H7 (cell line): ENCODE results near the gene MCHR2. TPM values are rescaled to one million over a fixed set of nuclear protein-coding genes. Genes with fewer than 3 reads are reported as not detected.
"Not testable (repeated sequence)": the region's sequence is repeated elsewhere in the genome, so short reads cannot be mapped to it uniquely, and the experiment has no call there.

Experiments
- DNase-seq: peaks from one replicate; pipeline ENCODE4 v3.0.0; 2012
- H3K27me3 ChIP-seq: 2 replicates; pipeline ENCODE4 v1.6.0; 2011; ENCODE audit warnings: mild to moderate bottlenecking, low read length; ENCODE audit not compliant: control insufficient read depth, insufficient read depth
- H3K36me3 ChIP-seq: replicated peaks from 2 replicates; pipeline ENCODE4 v1.5.1; 2011; ENCODE audit warnings: low read length; ENCODE audit not compliant: control insufficient read depth, insufficient read depth
- H3K4me3 ChIP-seq: 2 replicates; pipeline ENCODE4 v1.5.1; 2011; ENCODE audit warnings: low read depth, mild to moderate bottlenecking, control low read depth, low read length, moderate library complexity; ENCODE audit not compliant: insufficient read depth
- total RNA-seq: library from RNA; depleted of rRNA; stranded (reverse); fragments of >200 nt; shearing (Covaris generic); gene quantifications from 2 replicates; pipeline ENCODE4 v1.2.3, GENCODE V29; 2014; rRNA removed

Gene MCHR2, protein sequence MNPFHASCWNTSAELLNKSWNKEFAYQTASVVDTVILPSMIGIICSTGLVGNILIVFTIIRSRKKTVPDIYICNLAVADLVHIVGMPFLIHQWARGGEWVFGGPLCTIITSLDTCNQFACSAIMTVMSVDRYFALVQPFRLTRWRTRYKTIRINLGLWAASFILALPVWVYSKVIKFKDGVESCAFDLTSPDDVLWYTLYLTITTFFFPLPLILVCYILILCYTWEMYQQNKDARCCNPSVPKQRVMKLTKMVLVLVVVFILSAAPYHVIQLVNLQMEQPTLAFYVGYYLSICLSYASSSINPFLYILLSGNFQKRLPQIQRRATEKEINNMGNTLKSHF
- total RNA-seq = not detected in 2 replicates

DNA sequence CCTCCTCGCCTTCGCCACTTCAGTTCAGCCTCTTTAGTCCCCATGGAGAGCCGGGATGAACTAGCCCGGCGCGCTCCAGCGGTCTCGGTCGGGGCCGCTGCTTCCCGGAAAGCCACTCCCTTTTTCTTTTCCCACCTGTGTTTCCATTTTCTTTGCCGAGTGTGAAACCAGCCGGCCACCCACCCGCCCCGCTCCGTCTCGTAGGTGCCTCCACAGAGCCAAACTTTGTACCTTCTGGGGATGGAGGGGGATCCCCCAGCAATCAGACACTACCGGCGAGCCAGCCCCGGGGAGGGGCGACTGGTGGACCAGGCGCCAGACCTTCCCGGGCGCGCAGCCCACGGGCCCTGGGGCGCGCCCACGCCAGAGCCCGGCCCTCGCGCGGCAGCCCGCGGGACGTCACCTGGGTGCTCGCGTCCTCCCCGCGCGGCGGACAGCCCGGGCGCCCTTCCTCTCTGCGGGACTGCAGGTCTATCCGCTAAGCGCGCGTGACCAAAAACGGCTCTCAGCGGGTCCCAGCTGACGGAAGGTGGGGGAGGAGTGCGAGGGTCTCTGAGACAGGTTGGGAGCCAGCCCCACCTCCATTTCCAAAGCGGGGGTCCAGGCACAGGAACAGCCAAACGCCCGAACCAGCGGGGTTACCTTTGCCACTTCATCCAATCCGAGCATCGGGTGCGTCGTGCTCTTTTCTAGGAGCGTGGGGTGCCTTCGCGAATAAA, at the start of gene MCHR2:
Gene MCHR2, minus strand, starts transcription at position 691 of the 719 bp plus-strand sequence. CDS start 38,076 bp downstream, outside the sequence.
- peak; percentile 72 for DNase-seq
- Histone ChIP-seq H3K4me3 (peak within 1 kb of the TSS; percentile 41), H3K27me3 (peaks cover 29% of the 10 kb centered on the region), H3K36me3 (no peaks in the 10 kb centered on the region)

DNA sequence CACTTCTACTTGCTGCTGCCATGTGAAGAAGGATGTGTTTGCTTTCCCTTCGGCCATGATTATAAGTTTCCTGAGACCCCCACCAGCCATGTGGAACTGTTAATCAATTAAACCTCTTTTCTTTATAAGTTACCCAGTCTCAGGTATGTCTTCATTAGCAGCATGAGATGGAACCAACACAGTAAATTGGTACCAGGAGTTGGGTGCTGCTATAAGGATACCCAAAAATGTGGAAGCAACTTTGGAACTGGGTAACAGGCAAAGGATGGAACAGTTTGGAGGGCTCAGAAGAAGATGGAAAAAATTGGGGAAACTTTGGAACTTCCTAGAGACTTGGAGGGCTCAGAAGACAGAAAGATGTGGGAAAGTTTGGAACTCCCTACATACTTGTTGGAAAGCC, 44.5 kb upstream of the MCHR2 start:
- not testable (repeated sequence) for DNase-seq

DNA sequence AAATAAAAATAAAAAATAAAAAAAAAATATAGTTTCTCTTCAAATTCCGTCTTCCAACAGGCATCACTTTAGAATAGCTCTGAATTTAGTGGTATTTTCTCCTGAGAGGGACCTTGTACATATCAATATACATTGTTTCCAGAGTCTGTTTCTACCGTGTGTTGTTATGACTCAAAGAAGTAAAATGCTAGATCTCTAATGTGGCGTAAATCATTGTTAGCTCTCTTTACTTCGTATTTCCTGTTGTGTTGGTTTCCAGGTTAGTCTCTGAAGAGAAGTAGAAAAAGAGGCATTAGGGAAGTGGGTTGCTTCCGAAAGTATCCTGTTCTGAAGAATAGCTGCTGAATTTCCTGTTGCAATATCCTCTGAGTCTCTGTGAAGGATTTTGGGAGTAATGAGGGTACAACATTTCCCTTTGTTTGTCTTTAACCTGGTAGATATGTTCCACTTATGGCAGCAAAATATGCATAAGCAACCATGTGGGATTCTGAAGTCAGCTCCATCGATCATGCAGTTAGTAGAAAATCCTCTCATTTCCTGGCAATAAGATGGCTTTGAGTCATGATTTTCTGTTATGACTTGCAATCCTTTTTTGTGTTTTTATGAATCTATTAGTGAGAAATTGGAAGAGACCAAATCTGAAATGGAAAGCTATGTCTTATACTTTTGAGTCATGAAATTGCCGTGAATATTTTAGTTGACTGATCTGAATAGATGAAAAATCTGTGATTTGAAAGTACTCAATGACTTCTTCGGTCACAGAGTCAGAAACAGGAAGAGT, 42.0 kb upstream of the MCHR2 start:
- Histone ChIP-seq H3K27me3 (no peaks in the 10 kb centered on the region), H3K4me3 (no peak overlapping the region), H3K36me3 (no peaks in the 10 kb centered on the region)
- no peak for DNase-seq

More for the DNA sequence above, 44.5 kb upstream of the MCHR2 start:
- not testable (repeated sequence) for H3K27me3 ChIP-seq, H3K36me3 ChIP-seq, H3K4me3 ChIP-seq

DNA sequence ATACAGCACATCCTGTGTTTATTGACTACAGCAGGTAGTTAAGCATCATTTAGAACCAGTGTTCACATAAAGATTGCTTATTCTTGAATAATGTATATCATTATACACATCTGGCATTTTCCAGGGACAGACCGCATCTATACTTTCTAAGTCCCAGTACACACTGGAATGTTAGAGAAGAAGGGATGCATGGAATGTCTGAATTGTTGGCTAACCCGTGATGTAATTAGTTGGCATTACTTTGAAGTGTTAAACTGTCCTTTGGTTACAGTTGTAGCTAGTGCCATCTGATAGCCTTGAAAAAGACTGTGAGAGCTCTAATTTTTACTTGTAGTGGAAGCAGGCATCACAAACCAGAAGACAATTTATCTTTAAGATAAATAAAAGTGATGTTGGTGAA, 29.8 kb upstream of the MCHR2 start:
- no peak overlapping the region for H3K4me3 ChIP-seq
- no peak for DNase-seq
- no peaks in the 10 kb centered on the region for H3K27me3 ChIP-seq
- H3K36me3 ChIP-seq = no peaks in the 10 kb centered on the region

DNA sequence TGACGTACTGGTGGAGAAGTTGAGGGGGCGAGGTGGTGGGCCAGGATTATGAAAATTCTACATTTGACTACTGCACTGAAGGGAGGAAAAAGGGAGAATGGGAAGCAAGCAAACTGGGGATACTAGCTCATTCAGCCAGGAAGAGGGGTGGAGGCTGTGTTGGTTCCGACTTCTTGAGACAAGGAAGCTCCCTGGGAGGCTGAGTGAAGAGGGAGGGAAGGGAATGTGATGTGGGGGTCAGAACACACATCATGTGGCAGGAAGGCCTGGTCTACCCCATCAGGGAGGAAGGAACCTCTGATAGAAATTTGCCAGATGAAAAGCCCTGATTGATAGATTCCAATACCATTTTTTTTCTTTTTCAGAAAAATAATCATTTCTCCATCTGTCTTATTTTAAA, 28.8 kb upstream of the MCHR2 start:
- no peaks in the 10 kb centered on the region for H3K27me3 ChIP-seq

DNA sequence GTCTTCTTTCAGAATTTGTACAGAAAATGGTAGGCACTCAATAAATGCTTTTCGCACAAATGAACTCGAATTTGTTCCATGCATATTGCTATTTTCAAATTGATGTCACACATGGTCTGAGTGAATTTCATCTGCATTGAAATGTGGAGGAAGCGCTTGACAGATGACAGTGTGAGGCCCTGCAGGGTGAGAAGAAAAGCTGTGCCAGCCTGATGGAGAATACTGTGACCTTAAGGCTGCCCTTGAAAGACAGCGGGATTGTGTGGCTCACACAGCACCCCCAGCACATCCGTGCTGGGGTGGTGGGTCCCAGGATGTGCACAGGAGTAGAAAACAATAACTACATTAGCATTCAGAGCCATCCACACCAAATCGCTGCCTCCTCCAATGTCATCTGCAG, 14.8 kb upstream of the MCHR2 start:
- no peaks in the 10 kb centered on the region for H3K36me3 ChIP-seq
- DNase-seq = no peak
- H3K27me3 ChIP-seq = no peaks in the 10 kb centered on the region
- H3K4me3 ChIP-seq = no peak overlapping the region

More for the DNA sequence above, 28.8 kb upstream of the MCHR2 start:
- H3K4me3 ChIP-seq = no peak overlapping the region
- peak; percentile 8 for DNase-seq
- no peaks in the 10 kb centered on the region for H3K36me3 ChIP-seq

DNA sequence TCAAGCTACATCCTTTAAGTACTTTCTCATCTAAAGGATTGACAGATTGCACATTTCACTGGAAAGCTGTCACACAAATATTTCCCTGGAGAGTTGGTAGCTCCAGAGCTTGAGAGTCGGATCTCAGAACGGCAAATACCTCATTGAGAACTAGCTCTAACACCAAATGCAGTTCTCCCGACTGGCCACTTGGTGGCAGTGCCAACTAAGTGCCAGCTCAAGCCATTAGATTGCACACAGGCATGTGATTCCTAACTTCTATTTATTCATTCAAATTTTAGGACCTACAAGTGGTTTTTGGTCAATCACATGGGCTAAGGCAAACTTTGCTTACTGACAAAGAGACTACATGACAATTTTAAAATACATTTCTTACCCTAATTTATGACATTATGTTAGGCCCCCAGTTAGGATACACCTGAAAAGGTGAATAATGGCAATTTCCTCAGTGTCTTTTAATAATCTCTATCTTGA, 7.9 kb upstream of the MCHR2 start:
- H3K4me3 ChIP-seq = no peak overlapping the region
- no peaks in the 10 kb centered on the region for H3K36me3 ChIP-seq
- DNase-seq = peak; percentile 30
- H3K27me3 ChIP-seq = no peaks in the 10 kb centered on the region; the same call in 1 of the 2 replicates

DNA sequence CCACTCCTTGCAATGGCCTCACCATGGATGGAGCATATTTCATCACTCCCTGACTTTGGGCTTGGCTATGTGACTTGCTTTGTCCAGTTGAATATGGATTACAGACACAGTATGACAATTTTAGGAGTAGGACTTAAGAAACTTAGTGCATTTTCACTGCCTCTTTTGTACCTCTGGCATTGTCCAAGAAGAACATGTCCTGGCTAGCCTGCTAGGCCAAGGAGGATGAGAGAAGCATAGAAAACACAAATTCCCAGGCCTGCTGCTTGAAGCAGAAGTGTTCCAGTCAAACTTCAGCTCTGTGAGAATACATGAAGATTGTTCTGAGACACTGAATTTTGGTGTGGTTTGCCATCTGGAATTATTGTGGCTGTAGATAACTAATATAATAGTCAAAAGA, 3.1 kb upstream of the MCHR2 start:
- Histone ChIP-seq H3K4me3 (no peak overlapping the region), H3K27me3 (peaks cover 29% of the 10 kb centered on the region), H3K36me3 (no peaks in the 10 kb centered on the region)
- no peak for DNase-seq

DNA sequence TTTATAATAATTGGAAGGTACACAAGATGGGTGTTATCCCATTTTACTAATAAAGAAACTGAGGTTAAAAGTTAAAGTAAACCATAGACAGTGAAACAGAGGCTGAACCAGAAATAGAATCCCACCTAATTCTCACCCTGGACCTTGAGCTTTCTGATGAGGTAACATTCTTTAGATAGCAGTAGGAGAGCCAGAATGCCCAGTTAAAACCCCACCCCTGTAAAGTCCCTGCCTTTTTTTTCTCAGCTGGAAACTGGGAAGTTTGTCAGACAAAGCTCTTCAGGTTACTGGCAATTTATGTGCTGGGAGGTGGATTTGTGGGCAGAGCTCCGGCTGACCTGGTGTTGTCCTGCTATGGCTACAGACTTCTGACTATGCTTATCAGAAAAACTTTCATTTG, 1.9 kb upstream of the MCHR2 start:
- no peak for DNase-seq
- H3K27me3 ChIP-seq = peaks cover 29% of the 10 kb centered on the region

DNA sequence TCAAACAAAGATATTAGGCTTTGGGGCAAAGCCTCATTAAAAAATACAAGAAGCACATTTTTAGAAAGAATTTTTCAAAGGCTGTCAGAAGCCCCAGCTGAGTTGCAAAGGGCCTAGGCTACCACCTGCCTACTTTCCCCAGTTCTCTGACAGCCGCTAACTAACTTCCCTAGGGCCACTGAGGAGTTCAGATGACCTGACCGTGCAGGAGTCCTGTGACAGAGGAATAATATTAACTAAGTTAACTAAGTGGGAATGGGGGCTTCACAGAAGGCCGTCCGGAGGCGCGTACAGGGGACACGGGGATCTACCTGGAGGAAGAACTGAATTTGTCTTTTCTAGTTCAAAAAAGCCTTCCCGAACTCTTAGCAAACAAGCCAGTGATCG, 884 bp downstream of the MCHR2 start:
- DNase-seq = peak; percentile 37
- H3K27me3 ChIP-seq = peaks cover 29% of the 10 kb centered on the region
- H3K4me3 ChIP-seq = peak overlapping the region; percentile 41; the same call in 1 of the 2 replicates
- H3K36me3 ChIP-seq = no peaks in the 10 kb centered on the region

More for the DNA sequence above, 1.9 kb upstream of the MCHR2 start:
- Histone ChIP-seq H3K4me3 (no peak overlapping the region), H3K36me3 (no peaks in the 10 kb centered on the region)

DNA sequence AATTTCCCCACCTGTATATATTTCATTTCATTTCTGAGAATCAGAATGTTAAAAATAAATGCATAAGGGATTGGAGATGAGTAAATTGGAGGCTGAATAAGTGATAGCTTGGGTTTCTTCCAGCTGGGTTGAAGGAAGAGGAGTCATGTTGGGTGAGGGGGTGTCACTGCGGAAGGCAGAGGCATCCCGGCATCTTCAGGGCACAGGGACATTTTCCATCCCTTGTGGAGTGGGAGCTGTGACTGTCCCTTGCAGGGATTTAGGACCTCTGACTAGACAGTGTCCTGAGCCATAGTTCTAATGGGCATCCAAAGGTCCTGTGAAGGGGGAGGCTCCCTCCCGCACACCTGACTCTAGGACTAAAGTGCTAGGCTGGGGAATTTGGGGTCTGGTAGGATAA, 2.1 kb downstream of the MCHR2 start:
- no peak for DNase-seq
- no peak overlapping the region for H3K4me3 ChIP-seq
- H3K36me3 ChIP-seq = no peaks in the 10 kb centered on the region
- H3K27me3 ChIP-seq = peaks cover 29% of the 10 kb centered on the region

DNA sequence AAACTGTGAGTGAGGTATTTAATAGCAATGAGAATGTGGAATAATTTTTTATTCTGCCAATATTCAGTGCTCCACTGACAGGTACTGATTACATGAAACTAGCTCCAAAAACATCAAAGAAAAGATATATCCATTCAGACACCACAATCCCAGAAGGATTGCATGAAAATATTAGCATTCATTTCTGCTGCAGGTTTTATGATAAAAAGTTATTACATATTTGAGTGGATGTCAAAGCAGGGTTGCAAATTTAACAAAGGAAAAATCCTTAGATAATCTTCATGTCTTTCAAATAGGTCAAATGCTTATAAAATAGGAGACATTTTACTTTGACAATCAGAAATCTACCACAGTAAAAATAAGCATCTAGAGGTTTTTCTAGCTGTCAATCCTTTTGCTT, 13.3 kb downstream of the MCHR2 start:
- no peak overlapping the region for H3K4me3 ChIP-seq
- no peak for DNase-seq
- no peaks in the 10 kb centered on the region for H3K36me3 ChIP-seq
- H3K27me3 ChIP-seq = no peaks in the 10 kb centered on the region

DNA sequence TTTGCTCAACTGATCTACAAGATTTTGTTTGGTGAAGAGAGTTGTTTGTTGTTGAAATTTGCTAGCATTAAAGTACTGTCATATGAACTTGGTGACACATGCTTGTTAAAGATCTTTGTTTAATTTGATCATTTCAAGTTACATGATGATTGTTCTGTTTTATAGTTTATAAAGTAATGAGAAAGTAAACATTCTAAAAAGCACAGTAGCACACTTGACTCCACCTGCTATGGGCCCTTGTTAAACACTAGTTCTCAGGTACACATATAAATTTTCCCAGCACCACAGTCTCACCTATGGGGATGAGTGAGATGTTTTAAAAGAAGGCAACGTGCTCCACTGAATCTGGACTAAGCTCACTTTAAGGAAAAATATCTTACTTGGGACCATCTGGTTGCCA, 14.1 kb downstream of the MCHR2 start:
- no peaks in the 10 kb centered on the region for H3K36me3 ChIP-seq
- H3K27me3 ChIP-seq = no peaks in the 10 kb centered on the region
- H3K4me3 ChIP-seq = no peak overlapping the region
- DNase-seq = no peak

DNA sequence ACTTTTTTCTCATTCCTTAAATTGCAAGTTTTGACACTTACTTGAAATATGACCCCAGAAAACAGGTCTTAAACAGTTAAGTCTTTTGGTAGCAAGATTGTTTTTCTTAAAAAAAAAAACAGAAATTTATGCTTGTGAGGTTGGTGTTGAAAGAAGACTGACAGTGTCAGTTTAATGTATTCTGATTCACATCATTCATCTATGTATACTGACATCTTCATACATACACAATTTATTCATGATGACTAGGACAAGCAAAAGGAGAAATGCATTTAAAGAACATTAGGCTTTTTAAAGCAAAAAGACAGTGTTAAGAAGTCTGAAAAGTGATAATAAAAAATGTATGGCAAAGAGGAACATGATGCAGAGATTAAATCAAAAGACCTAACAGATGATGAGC, 27.0 kb downstream of the MCHR2 start:
- no peak overlapping the region for H3K4me3 ChIP-seq
- DNase-seq = no peak
- no peaks in the 10 kb centered on the region for H3K36me3 ChIP-seq
- no peaks in the 10 kb centered on the region for H3K27me3 ChIP-seq
